Measurements from ENCODE around the gene SRD5A1.

Gene SRD5A1

GRCh38 chr5:6607559-6607936 lies 25.7 kb upstream of the SRD5A1 start:
- DNase-seq (ENCODE audit: low spot score) (no peak), ATAC-seq (ENCODE audit: low read depth) (no peak)
- TF ChIP-seq, protein P1, sequence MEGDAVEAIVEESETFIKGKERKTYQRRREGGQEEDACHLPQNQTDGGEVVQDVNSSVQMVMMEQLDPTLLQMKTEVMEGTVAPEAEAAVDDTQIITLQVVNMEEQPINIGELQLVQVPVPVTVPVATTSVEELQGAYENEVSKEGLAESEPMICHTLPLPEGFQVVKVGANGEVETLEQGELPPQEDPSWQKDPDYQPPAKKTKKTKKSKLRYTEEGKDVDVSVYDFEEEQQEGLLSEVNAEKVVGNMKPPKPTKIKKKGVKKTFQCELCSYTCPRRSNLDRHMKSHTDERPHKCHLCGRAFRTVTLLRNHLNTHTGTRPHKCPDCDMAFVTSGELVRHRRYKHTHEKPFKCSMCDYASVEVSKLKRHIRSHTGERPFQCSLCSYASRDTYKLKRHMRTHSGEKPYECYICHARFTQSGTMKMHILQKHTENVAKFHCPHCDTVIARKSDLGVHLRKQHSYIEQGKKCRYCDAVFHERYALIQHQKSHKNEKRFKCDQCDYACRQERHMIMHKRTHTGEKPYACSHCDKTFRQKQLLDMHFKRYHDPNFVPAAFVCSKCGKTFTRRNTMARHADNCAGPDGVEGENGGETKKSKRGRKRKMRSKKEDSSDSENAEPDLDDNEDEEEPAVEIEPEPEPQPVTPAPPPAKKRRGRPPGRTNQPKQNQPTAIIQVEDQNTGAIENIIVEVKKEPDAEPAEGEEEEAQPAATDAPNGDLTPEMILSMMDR (IDR thresholded peaks at IDR 0.05; ENCODE audit: poor library complexity, severe bottlenecking): no peak
- H3K27ac ChIP-seq (ENCODE audit: poor library complexity, severe bottlenecking): no peak overlapping the region
- H3K9me3 ChIP-seq (ENCODE audit: severe bottlenecking): no peaks in the 10 kb centered on the region
- no peaks in the 10 kb centered on the region for H3K27me3 ChIP-seq (ENCODE audit: insufficient read depth, poor library complexity, severe bottlenecking)
- H3K36me3 ChIP-seq (ENCODE audit: low read depth): peaks cover 100% of the 10 kb centered on the region
- no peaks in the 10 kb centered on the region for H3K4me1 ChIP-seq (ENCODE audit: insufficient read depth, poor library complexity, severe bottlenecking)
- no peak overlapping the region for H3K4me3 ChIP-seq (ENCODE audit: severe bottlenecking)

DNA sequence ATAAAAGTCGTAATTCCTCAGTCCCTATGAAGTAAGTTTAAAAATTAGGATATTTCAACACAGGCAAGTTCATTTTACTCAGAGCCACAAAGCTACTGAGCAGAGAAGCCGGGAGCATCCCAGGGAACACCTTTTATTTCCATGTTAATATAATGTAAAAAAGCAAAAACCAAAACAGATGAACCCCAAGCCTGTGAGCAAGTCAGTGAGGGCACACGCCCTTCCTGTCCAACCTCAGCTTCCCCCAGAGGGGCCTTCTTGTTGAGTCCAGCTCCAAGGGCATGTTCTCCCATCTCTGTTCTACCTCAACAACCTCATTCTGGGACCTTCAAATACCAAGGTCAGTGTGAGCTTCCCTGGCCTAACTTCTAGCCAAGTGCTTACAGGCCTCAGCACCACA lies 25.2 kb upstream of the SRD5A1 start:
- Histone ChIP-seq H3K9me3 (ENCODE audit: severe bottlenecking) (no peaks in the 10 kb centered on the region), H3K4me1 (ENCODE audit: insufficient read depth, poor library complexity, severe bottlenecking) (no peaks in the 10 kb centered on the region), H3K4me3 (ENCODE audit: severe bottlenecking) (no peak overlapping the region), H3K36me3 (ENCODE audit: low read depth) (peaks cover 98% of the 10 kb centered on the region), H3K27me3 (ENCODE audit: insufficient read depth, poor library complexity, severe bottlenecking) (no peaks in the 10 kb centered on the region), H3K27ac (ENCODE audit: poor library complexity, severe bottlenecking) (no peak overlapping the region)
- ATAC-seq (ENCODE audit: low read depth): no peak
- no peak for DNase-seq (ENCODE audit: low spot score)
- TF ChIP-seq, protein P1 (IDR thresholded peaks at IDR 0.05; ENCODE audit: poor library complexity, severe bottlenecking): no peak

DNA sequence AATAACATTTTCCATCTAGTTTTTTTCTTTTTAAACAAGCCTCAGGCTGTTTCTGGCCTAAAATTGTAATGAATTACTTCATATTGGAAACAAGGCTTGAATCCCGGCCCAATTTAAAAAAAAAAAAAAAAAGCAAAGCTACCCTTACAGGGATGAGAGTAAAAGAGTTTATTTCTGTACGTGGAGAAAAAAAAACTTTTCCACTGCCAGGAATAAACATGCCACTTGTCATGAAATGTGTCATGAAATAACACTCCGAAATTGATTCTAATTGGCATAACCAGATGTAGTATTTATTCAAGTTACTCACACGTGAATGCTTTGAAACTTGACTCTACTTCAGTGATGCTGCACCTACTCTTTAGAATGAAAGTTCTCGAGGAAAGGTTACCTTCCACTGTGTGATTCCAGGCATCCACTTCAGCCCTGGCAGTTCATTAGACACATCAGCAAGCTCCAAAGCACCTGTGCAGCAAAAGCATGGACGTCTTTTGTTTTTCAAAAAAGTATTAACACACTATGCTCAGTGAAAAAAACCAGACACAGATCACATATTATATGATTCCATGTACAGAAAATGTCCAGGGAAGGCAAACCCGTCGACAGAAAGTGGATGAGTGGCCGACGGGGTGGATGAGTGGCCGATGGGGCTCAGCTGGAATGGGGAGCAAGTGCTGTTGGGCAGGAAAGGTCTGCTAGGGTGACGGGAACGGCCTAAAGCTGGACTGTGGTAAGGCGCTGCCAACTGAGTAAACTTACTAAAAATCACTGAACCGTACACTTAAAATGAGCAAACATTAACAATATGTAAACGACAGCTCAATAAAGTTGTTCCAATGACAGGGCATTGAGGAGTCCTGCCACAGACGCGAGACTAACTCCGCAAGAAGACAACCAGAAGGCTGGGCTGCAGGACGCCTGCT lies 21.6 kb upstream of the SRD5A1 start:
- peaks cover 92% of the 10 kb centered on the region for H3K36me3 ChIP-seq (ENCODE audit: low read depth)
- ATAC-seq (ENCODE audit: low read depth) (no peak), DNase-seq (ENCODE audit: low spot score) (no peak)
- H3K27ac ChIP-seq (ENCODE audit: poor library complexity, severe bottlenecking): no peak overlapping the region
- no peaks in the 10 kb centered on the region for H3K9me3 ChIP-seq (ENCODE audit: severe bottlenecking)
- H3K27me3 ChIP-seq (ENCODE audit: insufficient read depth, poor library complexity, severe bottlenecking): no peaks in the 10 kb centered on the region
- H3K4me3 ChIP-seq (ENCODE audit: severe bottlenecking): no peak overlapping the region
- TF ChIP-seq, protein P1 (IDR thresholded peaks at IDR 0.05; ENCODE audit: poor library complexity, severe bottlenecking): no peak
- no peaks in the 10 kb centered on the region for H3K4me1 ChIP-seq (ENCODE audit: insufficient read depth, poor library complexity, severe bottlenecking)

DNA sequence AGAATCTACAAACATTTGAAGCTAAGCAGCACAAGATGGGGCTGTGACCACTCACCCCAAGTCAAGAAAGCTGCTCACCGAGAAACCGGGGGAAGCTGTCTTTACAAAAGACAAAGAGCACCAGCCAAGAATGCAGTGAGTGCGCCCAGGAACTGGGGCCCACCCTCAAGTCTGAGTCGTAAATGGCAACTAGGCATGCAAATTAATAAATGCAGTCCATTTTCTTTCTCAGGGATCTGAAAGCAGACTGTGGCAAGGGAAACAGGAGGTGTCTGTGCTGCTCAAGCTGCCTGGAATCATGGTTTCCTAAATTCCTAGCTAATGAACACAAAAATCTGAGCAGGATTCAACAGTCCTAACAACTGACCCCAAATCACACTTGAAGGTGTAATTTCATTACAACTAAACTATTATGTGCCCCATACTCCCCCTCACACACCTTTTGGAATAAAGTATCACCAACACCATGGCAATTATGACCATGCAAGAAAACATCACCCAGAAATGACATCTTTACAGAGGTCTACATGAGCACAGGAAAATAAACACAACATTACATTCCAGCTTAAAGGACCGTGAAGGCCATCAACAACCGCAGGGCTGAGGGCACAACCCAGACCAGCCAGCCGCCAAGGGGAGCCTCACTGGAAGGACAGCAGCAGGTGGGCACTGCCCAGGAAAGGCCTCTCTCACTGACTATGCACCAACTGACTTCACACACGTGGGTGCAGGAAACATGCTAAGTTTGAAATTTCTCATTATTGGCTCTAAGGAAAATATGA lies 18.0 kb upstream of the SRD5A1 start:
- TF ChIP-seq, protein P1 (IDR thresholded peaks at IDR 0.05; ENCODE audit: poor library complexity, severe bottlenecking): no peak
- no peaks in the 10 kb centered on the region for H3K27me3 ChIP-seq (ENCODE audit: insufficient read depth, poor library complexity, severe bottlenecking)
- no peaks in the 10 kb centered on the region for H3K9me3 ChIP-seq (ENCODE audit: severe bottlenecking)
- ATAC-seq (ENCODE audit: low read depth) (no peak), DNase-seq (ENCODE audit: low spot score) (no peak)
- H3K4me3 ChIP-seq (ENCODE audit: severe bottlenecking): no peak overlapping the region
- H3K27ac ChIP-seq (ENCODE audit: poor library complexity, severe bottlenecking): no peak overlapping the region
- H3K36me3 ChIP-seq (ENCODE audit: low read depth): peaks cover 92% of the 10 kb centered on the region
- H3K4me1 ChIP-seq (ENCODE audit: insufficient read depth, poor library complexity, severe bottlenecking): no peaks in the 10 kb centered on the region
